GM19238 (cell line): ENCODE data around the gene KCNH2.
"Not testable (repeated sequence)": the region's sequence is repeated elsewhere in the genome, so short reads cannot be mapped to it uniquely, and the experiment has no call there.

Experiments
- DNase-seq: peaks from one replicate; pipeline ENCODE4 v3.0.0; 2011; ENCODE audit warnings: low spot score; ENCODE audit not compliant: insufficient read length

The KCNH2 gene, protein sequence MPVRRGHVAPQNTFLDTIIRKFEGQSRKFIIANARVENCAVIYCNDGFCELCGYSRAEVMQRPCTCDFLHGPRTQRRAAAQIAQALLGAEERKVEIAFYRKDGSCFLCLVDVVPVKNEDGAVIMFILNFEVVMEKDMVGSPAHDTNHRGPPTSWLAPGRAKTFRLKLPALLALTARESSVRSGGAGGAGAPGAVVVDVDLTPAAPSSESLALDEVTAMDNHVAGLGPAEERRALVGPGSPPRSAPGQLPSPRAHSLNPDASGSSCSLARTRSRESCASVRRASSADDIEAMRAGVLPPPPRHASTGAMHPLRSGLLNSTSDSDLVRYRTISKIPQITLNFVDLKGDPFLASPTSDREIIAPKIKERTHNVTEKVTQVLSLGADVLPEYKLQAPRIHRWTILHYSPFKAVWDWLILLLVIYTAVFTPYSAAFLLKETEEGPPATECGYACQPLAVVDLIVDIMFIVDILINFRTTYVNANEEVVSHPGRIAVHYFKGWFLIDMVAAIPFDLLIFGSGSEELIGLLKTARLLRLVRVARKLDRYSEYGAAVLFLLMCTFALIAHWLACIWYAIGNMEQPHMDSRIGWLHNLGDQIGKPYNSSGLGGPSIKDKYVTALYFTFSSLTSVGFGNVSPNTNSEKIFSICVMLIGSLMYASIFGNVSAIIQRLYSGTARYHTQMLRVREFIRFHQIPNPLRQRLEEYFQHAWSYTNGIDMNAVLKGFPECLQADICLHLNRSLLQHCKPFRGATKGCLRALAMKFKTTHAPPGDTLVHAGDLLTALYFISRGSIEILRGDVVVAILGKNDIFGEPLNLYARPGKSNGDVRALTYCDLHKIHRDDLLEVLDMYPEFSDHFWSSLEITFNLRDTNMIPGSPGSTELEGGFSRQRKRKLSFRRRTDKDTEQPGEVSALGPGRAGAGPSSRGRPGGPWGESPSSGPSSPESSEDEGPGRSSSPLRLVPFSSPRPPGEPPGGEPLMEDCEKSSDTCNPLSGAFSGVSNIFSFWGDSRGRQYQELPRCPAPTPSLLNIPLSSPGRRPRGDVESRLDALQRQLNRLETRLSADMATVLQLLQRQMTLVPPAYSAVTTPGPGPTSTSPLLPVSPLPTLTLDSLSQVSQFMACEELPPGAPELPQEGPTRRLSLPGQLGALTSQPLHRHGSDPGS

DNA sequence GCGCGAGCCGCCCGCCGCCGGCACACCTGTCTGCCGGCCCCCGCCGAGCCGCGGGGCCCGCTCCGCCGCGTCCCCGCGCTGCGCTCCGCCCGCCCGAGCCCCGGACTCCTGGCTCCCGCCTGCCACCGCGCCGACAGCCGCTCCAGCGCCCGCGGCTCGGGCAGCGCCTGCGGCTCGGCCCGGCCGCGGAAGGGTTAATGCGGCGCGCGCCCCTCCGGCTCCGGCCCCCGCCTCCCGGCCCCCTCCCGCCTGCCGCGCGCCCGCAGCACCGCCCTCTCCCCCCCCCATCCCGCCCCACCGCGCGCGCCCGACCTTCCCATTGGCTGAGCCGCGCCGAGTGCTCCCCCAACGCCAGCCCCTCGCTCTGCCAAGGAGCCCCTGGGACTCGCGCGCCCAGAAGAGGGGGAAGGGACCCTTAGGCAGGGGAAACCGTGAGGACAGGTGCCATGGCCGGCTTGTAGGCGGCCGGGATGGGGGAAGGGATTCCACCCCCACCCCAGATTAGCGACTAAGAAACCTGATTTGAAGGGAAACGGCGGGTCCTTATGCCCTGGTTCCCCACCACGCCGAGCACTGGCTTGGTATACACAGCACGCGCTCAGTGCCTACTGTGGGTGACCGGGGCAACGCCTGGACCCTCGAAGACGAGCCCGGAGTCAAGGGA is at the start of gene KCNH2:
TSS of gene KCNH2 (minus strand) at position 196 of the 664 bp plus-strand sequence. CDS start 408 bp downstream, outside the sequence.
- no peak for DNase-seq

DNA sequence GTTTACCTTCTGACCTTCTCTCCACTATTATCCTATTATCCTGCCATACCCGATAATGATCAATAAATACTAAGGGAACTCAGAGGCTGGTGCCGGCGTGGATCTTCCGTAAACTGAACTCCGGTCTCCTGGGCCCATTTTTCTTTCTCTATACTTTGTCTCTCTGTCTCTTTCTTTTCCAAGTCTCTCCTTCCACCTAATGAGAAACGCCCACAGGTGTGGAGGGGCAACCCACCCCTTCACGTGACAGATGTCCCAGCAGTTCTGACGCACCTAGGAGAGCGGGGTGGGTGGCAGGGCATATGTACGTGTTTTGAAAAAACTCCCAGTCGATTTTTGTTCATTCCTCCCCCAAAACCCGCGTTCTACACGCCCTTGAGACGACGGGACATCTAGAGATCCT is 49.6 kb upstream of the KCNH2 start:
- DNase-seq, result not testable (repeated sequence)

DNA sequence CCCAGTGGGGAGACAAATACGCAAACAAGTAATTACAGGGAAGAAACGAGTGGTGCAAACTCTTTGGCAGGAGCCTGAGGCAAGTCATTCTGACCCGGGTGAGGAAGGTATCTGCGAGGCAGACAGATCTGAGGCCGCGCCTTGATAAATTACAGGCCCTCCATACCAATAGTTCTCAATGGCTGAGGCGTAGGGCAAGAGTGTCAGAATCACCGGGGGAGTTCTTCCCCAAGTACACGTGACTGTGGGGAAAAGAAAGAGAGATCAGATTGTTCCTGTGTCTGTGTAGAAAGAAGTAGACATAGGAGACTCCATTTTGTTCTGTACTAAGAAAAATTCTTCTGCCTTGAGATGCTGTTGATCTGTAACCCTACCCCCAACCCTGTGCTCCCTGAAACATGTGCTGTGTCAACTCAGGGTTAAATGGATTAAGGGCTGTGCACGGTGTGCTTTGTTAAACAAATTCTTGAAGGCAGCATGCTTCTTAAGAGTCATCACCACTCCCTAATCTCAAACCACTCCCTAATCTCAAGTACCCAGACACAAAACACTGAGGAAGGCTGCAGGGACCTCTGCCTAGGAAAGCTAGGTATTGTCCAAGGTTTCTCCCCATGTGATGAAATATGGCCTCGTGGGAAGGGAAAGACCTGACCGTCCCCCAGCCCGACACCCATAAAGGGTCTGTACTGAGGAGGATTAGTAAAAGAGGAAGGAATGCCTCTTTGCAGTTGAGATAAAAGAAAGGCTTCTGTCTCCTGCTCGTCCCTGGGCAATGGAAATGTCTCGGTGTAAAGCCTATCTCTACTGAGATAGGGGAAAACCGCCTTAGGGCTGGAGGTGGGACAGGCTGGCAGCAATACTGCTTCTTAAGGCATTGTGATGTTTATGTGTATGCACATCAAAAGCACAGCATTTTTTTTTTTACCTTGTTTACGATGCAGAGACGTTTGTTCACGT is 48.9 kb upstream of the KCNH2 start:
- DNase-seq, result not testable (repeated sequence)

DNA sequence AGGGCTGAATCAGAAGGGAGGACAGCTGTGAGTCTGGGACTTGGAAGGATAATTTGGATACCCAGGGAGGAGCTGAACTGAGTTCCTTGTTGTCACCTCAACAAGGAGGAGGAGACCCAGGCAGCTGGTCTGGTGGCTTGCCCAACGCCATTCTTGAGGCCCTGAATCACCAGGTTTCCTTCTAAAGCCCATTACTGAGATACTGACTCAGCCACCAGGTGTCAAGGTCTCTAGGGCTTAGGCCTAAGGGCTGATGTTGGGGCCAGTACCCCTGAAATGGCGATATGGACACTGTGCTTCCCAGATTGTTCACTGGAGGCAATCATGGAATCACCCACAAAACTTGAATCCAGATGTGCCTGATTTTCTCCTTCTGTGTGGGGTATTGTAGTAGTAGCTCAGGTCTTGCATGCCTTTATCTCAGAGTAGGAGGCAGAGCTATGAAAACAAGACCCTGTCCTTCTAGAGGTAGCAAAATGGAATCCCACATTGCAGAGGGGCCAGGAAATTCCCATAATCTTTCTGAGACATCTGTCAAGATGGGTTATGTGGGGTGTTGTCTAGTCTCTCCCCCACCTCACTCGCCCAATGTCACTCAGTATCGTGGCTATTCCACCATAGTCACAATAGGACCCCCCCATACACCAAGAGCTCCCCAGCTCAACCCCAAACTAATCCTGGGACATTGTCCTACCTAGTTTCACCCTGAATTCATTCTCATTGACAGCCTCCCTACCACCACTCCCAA is 48.0 kb upstream of the KCNH2 start:
- DNase-seq, result no peak

DNA sequence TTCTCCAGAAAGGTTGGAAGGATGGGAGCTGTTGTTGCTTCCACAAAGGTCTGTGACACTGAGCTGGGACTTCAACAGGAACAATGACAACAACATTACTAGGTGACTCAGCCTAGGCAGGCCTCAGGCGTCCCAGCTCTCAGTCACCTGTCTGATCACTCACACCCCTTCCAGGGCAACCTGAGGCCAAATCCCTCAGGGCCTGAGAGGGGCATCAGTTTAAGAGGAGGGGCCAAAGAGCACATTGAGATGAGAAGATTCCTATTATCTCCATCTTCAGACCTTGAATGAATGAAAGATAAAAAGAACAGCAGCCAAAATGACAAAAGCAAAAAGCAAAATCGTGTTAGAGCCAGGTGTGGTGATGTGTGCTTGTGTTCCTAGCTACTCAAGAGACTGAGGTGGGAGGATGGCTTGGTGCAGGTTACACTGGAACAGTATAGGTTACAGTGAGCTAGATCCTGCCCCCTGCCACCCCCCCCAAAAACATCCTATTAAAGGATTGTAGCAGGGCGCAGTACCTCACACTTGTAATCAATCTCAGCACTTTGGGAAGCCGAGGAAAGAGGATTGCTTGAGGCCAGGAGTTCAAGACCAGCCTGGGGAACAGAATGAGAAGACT is 46.4 kb upstream of the KCNH2 start, which contains the start of gene ATG9B:
TSS of gene ATG9B (minus strand) at position 60 of the 622 bp plus-strand sequence. CDS start 71 bp downstream, outside the sequence.
- DNase-seq, result no peak

DNA sequence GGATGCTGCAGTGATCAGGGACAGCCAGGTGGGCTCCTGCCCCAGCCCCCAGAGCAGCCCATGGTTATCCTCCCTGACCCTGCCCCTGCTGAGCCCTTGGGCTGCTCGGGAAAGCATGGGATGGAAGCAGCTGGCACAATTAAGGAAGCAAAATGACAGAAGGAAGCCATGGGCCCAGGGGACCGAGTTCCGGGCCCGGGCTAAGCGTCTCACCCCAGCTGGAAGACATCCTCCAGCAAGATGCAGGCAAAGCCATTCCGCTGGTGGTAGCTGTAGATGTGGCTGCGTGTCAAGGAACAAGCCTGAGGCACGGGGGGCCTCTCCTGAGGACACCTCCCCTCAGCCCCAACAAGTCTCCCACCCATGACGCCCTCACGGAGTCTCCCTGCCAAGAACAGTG is 45.1 kb upstream of the KCNH2 start:
- no peak for DNase-seq

DNA sequence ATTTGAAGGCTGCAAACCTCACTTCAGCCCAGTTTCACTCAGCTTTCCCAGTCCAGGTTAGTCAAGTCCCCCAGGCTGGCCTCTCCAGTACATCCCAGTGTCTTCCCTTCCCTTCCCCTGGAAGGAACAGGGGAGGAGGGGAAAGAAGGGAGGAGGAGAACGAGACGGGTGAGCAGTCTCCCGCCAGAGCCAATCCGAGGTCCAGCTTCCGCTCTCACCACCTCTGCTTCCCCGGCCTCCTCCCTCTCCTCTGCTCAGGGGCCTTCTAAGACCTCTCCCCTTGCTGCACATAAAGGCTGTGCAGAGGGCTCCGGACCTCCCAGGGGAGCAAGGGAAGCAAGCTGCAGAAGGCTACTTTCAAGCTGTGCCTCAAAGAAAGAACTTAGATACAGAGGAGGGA is 42.1 kb upstream of the KCNH2 start:
- no peak for DNase-seq

DNA sequence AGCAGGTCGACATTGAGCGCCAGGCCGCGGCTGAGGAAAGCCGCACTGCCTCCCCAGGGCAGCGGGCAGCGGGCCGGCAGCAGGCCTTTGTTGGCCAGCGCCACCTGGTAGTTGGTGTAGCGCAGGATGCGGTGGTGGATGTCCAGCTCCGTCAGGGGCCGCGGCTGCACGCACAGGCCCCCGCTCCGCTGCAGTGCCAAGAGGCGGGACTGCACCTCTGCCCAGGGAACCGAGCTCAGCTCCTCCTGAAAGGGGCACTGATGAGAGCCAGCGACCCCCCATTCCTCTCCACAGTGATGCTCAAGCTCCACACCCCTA is 41.0 kb upstream of the KCNH2 start:
- DNase-seq, result no peak

DNA sequence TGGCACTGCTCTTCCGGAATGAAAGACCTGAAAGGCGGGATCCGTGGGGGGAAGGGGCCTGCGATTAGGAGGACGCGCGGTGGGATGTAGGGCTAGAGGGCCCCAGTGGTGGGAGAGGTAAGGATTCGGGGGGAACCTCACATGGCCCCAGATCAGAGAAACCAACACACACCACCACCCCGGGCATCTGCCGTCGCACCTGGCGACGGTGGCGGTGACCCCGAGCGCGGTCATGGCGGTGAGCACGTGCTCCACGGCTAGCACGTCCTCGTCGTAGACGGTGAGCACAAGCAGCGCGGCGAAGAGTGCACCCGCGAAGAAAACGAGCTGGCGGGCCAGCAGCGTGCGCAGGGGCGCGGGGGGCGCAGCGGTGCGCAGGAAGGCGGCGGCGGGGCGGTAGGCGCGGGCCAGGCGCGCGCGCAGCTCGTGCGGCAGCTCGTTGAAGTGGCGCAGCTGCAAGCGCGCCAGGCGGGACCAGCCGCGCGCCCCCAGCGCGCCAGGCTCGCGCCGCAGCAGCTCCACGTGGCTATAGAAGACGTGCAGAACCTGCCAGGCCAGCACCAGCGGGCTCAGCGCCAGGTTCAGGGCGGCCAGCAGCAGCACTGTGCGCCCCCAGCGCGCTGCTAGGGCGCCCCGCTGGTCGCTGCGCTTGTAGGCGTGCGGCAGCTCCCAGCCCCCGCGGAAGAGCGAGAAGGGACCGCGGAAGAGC is 40.5 kb upstream of the KCNH2 start:
- no peak for DNase-seq

DNA sequence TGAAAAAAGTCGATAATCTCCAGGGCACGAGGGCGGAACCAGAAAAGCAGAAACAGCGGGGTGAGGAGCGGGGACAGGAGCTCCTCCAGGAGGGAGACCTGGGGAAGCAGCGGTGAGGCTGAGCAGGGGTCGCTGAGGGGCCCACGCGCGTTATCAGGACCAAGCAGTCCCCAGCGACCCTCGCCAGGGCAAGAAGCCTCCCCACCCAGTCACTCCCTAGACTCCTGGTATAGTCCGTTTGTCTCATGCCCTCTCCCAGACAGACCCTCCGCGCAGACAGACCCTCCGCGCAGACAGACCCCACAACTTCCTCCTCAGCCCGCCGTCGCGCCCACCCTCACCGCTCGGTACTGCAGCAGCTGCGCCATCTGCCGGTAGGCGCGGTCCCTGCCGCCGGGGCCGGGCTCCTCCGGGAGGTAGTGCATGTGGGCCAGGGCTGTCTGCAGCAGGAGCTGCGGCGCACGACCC is 39.9 kb upstream of the KCNH2 start:
- peak; percentile 77 for DNase-seq

DNA sequence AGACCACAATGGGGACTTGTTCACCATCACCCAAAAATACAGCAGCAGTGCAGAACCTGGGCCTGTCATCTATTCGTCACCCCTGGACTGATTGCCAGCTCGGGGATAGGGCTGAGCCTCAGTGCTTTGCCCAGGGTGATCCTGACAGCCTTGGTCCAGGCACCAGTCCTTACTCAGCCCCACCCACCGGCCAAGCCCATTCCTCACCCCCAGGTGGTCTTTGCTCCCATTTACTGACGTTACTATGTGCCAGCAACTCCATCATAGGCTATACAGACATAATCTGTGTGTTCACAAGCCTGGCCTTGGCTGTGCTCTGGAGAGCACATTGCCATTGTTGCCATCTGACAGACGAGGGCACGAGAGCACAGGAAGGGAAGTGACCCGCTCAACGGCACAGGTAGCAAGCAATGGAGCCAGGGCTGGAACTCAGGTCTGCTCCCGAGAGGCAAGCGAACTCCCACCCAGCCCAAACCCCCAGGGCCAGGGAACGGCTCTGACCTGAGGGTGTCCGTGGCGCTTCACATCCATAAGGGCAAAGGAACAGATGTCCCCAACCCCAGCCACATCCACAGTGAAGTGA is 39.3 kb upstream of the KCNH2 start:
- DNase-seq, result no peak

DNA sequence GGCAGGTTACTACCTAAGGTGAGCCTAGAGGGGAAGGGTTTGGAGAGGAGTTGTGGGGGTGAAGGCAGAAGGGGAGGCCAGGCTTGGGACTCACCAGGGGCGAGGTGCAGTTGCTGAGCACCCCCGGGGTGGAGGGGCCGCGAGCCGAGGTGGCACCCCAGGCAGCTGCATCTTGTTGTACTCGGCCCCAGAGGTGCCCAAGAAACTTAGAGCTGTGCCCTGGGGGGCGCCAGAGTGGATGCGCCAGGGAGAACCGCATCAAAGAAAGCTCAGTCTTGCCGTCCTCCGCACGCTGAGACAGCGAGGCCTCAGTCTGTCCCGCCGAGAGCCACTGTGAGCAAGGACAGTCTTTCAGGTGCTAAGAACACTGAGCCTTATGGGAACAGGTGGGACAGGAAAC is 38.8 kb upstream of the KCNH2 start:
- no peak for DNase-seq

DNA sequence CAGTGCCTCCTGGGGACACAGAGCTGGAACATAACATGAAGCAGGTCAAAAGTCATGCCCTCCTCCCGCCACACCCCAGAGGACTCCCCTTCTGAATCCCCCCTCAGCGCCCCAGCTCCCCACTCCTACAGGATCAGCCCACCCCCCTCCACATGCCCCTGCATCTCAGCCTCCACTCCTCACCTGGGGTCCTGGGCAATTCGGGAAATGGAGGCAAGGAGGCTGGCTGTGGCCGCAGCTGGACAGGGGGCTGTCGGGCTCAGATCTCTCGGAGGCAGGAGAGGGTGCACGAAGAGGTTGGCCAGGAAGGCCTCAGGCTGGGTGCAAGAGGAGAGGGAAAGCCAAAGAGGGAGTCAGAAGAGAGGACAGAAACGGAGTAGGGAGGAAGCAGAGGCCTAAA is 38.4 kb upstream of the KCNH2 start:
- DNase-seq, result no peak

DNA sequence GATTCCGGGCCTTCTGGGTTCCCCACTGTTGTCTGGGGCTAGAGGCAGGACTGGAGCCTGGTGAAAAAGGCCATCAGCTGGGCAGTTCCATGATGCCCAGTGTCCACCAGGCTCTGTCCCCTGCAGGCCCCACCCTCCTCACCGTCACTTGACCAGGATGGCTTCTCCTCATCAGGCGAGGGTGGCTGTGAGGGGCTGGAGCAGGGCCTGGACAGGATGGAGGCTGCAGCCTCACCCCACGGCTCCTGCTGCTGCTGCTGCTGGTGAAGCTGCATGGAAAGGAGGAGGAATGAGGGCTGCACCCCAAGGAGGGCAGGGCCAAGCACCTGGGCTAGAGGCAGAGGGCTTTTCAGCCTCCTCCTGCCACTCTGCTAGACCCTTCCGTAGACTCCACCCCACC is 37.8 kb upstream of the KCNH2 start:
- DNase-seq, result no peak

DNA sequence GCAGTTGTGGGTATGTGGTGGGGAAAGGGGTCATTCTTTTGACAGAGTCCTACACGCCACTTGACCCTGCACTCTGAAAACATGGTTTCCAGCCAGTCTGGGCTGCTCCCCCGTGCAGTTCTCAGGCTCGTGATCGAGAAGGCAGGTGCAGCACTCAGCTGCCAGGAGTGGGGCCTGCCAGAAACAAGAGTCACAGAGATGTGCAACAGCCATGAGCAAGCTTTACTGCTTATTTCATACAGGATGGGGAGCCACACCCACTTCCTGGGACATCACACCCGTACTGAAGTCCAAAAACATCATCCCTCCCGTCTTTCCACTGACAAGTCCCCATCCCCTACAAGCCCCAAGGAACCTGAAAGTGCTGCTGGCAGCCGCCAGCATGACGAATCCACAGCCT is 36.8 kb upstream of the KCNH2 start:
- DNase-seq, result no peak

DNA sequence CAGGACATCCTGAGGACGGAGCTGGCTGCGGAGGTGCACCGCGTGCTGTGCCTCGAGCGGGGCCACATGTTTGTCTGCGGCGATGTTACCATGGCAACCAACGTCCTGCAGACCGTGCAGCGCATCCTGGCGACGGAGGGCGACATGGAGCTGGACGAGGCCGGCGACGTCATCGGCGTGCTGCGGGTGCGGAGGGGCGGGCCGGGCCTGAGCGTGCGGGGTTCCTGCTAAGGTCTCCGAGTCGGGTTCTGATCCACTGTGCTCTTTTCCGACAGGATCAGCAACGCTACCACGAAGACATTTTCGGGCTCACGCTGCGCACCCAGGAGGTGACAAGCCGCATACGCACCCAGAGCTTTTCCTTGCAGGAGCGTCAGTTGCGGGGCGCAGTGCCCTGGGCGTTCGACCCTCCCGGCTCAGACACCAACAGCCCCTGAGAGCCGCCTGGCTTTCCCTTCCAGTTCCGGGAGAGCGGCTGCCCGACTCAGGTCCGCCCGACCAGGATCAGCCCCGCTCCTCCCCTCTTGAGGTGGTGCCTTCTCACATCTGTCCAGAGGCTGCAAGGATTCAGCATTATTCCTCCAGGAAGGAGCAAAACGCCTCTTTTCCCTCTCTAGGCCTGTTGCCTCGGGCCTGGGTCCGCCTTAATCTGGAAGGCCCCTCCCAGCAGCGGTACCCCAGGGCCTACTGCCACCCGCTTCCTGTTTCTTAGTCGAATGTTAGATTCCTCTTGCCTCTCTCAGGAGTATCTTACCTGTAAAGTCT is 35.8 kb upstream of the KCNH2 start:
- DNase-seq, result peak; percentile 46

DNA sequence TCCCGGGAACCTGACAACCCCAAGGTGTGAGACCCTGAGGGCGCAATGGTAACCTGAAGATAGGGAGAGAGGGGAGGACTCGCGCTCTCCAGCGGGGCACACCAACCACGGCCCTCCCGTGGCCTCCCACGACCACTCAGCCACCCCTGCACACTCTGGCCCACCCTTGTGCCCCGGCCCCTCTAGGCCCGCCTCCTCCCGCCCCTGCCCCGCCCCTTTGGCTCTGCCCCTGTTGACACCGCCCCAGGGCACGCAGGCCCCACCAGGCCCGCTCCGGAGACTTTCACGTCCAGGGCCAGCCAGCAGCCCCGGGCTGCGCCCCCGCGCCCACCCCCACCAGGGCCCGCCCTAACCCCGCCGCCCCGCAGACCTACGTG is 35.2 kb upstream of the KCNH2 start:
- no peak for DNase-seq
